B cell (primary cell): Measurements from ENCODE around the gene TRIM24.

ENCODE experiments used
- EZH2 ChIP-seq: IDR thresholded peaks from 2 replicates; pipeline ENCODE4 v1.6.1; 2012; ENCODE audit warnings: borderline replicate concordance, low read depth, mild to moderate bottlenecking, moderate library complexity, low read length; ENCODE audit not compliant: insufficient read depth, poor library complexity, severe bottlenecking
- TF ChIP-seq, protein P1 (sequence below): fragments of 200-600 bp; IDR thresholded peaks from one replicate; pipeline ENCODE4 v1.8.0; 2022; ENCODE audit warnings: antibody characterized with exemption, mild to moderate bottlenecking

DNA sequence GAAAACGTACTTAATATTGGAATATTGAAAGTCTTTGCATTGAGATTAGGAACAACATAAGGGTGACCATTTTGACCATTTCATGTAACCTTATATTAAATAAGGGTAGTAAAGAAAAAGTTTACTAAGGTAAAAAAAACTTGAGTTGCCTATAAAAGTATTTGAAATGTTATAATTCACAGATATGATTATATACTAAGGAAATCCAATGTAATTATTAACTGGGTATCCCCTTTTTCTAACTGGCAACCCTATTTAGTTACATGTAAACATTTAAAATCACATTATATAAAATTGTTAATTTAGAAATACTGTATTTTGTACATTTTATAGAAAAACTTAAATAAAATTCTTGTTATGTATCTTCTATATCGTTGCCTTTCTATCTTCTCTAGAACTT, 64.2 kb downstream of the TRIM24 start:
- TF ChIP-seq, protein P1, sequence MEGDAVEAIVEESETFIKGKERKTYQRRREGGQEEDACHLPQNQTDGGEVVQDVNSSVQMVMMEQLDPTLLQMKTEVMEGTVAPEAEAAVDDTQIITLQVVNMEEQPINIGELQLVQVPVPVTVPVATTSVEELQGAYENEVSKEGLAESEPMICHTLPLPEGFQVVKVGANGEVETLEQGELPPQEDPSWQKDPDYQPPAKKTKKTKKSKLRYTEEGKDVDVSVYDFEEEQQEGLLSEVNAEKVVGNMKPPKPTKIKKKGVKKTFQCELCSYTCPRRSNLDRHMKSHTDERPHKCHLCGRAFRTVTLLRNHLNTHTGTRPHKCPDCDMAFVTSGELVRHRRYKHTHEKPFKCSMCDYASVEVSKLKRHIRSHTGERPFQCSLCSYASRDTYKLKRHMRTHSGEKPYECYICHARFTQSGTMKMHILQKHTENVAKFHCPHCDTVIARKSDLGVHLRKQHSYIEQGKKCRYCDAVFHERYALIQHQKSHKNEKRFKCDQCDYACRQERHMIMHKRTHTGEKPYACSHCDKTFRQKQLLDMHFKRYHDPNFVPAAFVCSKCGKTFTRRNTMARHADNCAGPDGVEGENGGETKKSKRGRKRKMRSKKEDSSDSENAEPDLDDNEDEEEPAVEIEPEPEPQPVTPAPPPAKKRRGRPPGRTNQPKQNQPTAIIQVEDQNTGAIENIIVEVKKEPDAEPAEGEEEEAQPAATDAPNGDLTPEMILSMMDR: no peak
- no peak for TF ChIP-seq EZH2
